AG08396 (cell line): Measurements from ENCODE around the gene KSR1.
"Not testable (repeated sequence)": the region's sequence is repeated elsewhere in the genome, so short reads cannot be mapped to it uniquely, and the experiment has no call there.

ENCODE experiments used
- DNase-seq: peaks from one replicate; pipeline ENCODE4 v3.0.0; 2012; ENCODE audit warnings: low spot score, mixed read lengths

The KSR1 gene

GRCh38 chr17:27455914-27456680 is at the start of gene KSR1:
Gene KSR1 (plus strand): TSS chr17:27456448. CDS start chr17:27456644, 196 bp downstream.
- peak; percentile 91 for DNase-seq

GRCh38 chr17:27407916-27408864 is 48.1 kb upstream of the KSR1 start:
- DNase-seq: peak; percentile 59

GRCh38 chr17:27408891-27409290 is 47.4 kb upstream of the KSR1 start:
- peak; percentile 21 for DNase-seq

GRCh38 chr17:27412158-27412557 is 44.1 kb upstream of the KSR1 start:
- DNase-seq: not testable (repeated sequence)

- DNase-seq: no peak
Observed at GRCh38 chr17:27413315-27413714, 42.9 kb upstream of the KSR1 start.

GRCh38 chr17:27413792-27414191 is 42.5 kb upstream of the KSR1 start:
- no peak for DNase-seq

- DNase-seq: no peak
Observed at GRCh38 chr17:27414271-27414670, 42.0 kb upstream of the KSR1 start.

GRCh38 chr17:27414694-27415093 is 41.6 kb upstream of the KSR1 start:
- no peak for DNase-seq

GRCh38 chr17:27415120-27415795 is 41.0 kb upstream of the KSR1 start:
- DNase-seq: no peak

- DNase-seq: no peak
Observed at GRCh38 chr17:27417596-27418365, 38.5 kb upstream of the KSR1 start.

GRCh38 chr17:27418366-27418615 is 38.0 kb upstream of the KSR1 start:
- DNase-seq: no peak

GRCh38 chr17:27419156-27419555 is 37.1 kb upstream of the KSR1 start:
- no peak for DNase-seq

- no peak for DNase-seq
Observed at GRCh38 chr17:27420211-27420950, 35.9 kb upstream of the KSR1 start.

GRCh38 chr17:27421111-27421510 is 35.1 kb upstream of the KSR1 start:
- DNase-seq: no peak

- not testable (repeated sequence) for DNase-seq
Observed at GRCh38 chr17:27421626-27422025, 34.6 kb upstream of the KSR1 start.

- no peak for DNase-seq
Observed at GRCh38 chr17:27422601-27423000, 33.6 kb upstream of the KSR1 start.

GRCh38 chr17:27423651-27424050 is 32.6 kb upstream of the KSR1 start:
- DNase-seq: no peak

- no peak for DNase-seq
Observed at GRCh38 chr17:27424516-27424915, 31.7 kb upstream of the KSR1 start.

GRCh38 chr17:27424941-27425340 is 31.3 kb upstream of the KSR1 start:
- no peak for DNase-seq

- DNase-seq: not testable (repeated sequence)
Observed at GRCh38 chr17:27425571-27425970, 30.7 kb upstream of the KSR1 start.

GRCh38 chr17:27425991-27426390 is 30.3 kb upstream of the KSR1 start:
- DNase-seq: no peak
